Gastroesophageal sphincter (tissue), 3 donors: ENCODE data around the gene RPAP3.

Experiments used
- CTCF ChIP-seq, 4 experiments: fragments of 200-600 bp in 2 of 4; fragments of 450-650 bp in 2 of 4; sonication (generic) in 1 of 4; IDR thresholded peaks; one replicate each; pipeline ENCODE4 v1.5.1; 2017 to 2019; ENCODE audit warnings: antibody characterized with exemption in 4 of 4, mild to moderate bottlenecking in 2 of 4, moderate library complexity in 2 of 4
- EP300 ChIP-seq: sonication (generic); formaldehyde crosslinking; IDR thresholded peaks from one replicate; pipeline ENCODE4 v1.6.1; 2017; ENCODE audit warnings: antibody characterized with exemption, mild to moderate bottlenecking
- POLR2AphosphoS5 ChIP-seq: sonication (generic); formaldehyde crosslinking; IDR thresholded peaks from one replicate; pipeline ENCODE4 v1.6.1; 2017; ENCODE audit warnings: antibody characterized with exemption

DNA sequence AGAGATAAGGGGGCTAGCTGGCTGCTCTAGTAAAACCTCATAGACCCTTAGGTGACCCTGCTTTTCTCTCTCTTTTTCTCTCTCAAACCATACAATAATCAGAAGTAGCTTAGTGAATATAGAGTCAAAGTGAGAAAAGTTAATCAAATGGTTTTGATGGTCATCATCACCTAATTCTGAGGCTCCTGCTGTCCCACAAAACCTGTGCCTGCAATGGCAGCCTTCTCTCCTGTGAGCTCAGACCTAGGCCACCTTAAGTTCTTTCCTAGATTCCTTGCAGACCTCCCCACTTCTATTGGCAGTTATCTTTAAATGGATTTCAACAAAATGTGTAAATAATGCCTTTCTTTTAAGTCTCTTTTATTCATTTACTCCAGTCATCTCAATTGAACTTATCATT, 1.5 kb upstream of the RPAP3 start:
- TF ChIP-seq CTCF (IDR thresholded peaks at IDR 0.05) (no peak), POLR2AphosphoS5 (no peak), EP300 (no peak)
